Neuronal stem cell (in vitro differentiated cells): ENCODE results near the gene HSF2BP.
A peak's percentile ranks its signal among the peaks of the same experiment; 100 is the strongest.

Experiments used
- DNase-seq: peaks from one replicate; pipeline ENCODE4 v3.0.0-alpha.2; 2013; ENCODE audit warnings: low spot score
- H2AFZ ChIP-seq: one replicate; pipeline ENCODE4 v1.6.1; 2013; ENCODE audit warnings: mild to moderate bottlenecking, low read length, inconsistent platforms
- H2AK5ac ChIP-seq: 2 replicates; pipeline ENCODE4 v1.6.1; 2013; ENCODE audit warnings: low read depth, mild to moderate bottlenecking, inconsistent platforms, low read length, moderate library complexity, mixed read lengths
- H2BK120ac ChIP-seq: 2 replicates; pipeline ENCODE4 v1.6.1; 2013; ENCODE audit warnings: low read depth, mild to moderate bottlenecking, inconsistent platforms, low read length, moderate library complexity, mixed read lengths
- H2BK12ac ChIP-seq: one replicate; pipeline ENCODE4 v1.6.1; 2013; ENCODE audit warnings: low read length, inconsistent platforms
- H2BK15ac ChIP-seq: 2 replicates; pipeline ENCODE4 v1.6.1; 2013; ENCODE audit warnings: mild to moderate bottlenecking, low read length, inconsistent platforms, mixed read lengths
- H2BK5ac ChIP-seq: one replicate; pipeline ENCODE4 v1.6.1; 2013; ENCODE audit warnings: inconsistent platforms, mild to moderate bottlenecking, low read length, moderate library complexity
- H3K14ac ChIP-seq: one replicate; pipeline ENCODE4 v1.6.1; 2013; ENCODE audit warnings: low read length, inconsistent platforms
- H3K18ac ChIP-seq: 2 replicates; pipeline ENCODE4 v1.6.1; 2013; ENCODE audit warnings: low read length, inconsistent platforms
- H3K23ac ChIP-seq: 2 replicates; pipeline ENCODE4 v1.6.1; 2013; ENCODE audit warnings: low read depth, mild to moderate bottlenecking, mixed read lengths, low read length, inconsistent platforms; ENCODE audit not compliant: poor library complexity
- H3K27ac ChIP-seq: replicated peaks from 3 replicates; pipeline ENCODE4 v1.5.1; 2013; ENCODE audit warnings: low read length, inconsistent platforms
- H3K27me3 ChIP-seq, 3 experiments: 2 replicates each; pipeline ENCODE4 v1.6.1; 2013; ENCODE audit warnings: low read length in 3 of 3, mild to moderate bottlenecking in 2 of 3, inconsistent platforms in 1 of 3, low read depth in 1 of 3, mixed read lengths in 1 of 3, moderate library complexity in 1 of 3; ENCODE audit not compliant: control insufficient read depth in 3 of 3, insufficient read depth in 3 of 3
- H3K36me3 ChIP-seq, 2 donors: replicated peaks in 1 of 2; 2 replicates each; pipeline ENCODE4 v1.6.1; 2013; ENCODE audit warnings: low read length in 2 of 2; ENCODE audit not compliant: control insufficient read depth in 2 of 2, insufficient read depth in 2 of 2
- H3K4ac ChIP-seq: 2 replicates; pipeline ENCODE4 v1.6.1; 2013; ENCODE audit warnings: inconsistent platforms, mild to moderate bottlenecking, low read length, moderate library complexity
- H3K4me1 ChIP-seq, 2 donors: 1 replicate in 1 of 2; 2 replicates in 1 of 2; pipeline ENCODE4 v1.6.1; 2013; ENCODE audit warnings: low read length in 2 of 2, low read depth in 1 of 2; ENCODE audit not compliant: control insufficient read depth in 2 of 2, insufficient read depth in 1 of 2
- H3K4me2 ChIP-seq: one replicate; pipeline ENCODE4 v1.6.1; 2013; ENCODE audit warnings: mild to moderate bottlenecking, low read length, inconsistent platforms; ENCODE audit not compliant: insufficient read depth, poor library complexity, severe bottlenecking
- H3K4me3 ChIP-seq, 2 donors: 2 replicates each; pipeline ENCODE4 v1.5.1; 2013; ENCODE audit warnings: low read length in 2 of 2, mild to moderate bottlenecking in 2 of 2, inconsistent platforms in 1 of 2, moderate library complexity in 1 of 2
- H3K79me1 ChIP-seq: one replicate; pipeline ENCODE4 v1.6.1; 2013; ENCODE audit warnings: low read depth, mild to moderate bottlenecking, inconsistent platforms, low read length, moderate library complexity
- H3K9ac ChIP-seq: one replicate; pipeline ENCODE4 v1.6.1; 2013; ENCODE audit warnings: mild to moderate bottlenecking, low read depth, low read length, inconsistent platforms; ENCODE audit not compliant: poor library complexity
- H3K9me3 ChIP-seq, 2 donors: replicated peaks in 1 of 2; 2 replicates each; pipeline versions ENCODE3 to v1.6.1; 2013; ENCODE audit warnings: low read length in 2 of 2, mild to moderate bottlenecking in 2 of 2, inconsistent platforms in 1 of 2, low read depth in 1 of 2, mixed read lengths in 1 of 2, moderate library complexity in 1 of 2; ENCODE audit not compliant: control insufficient read depth in 2 of 2, insufficient read depth in 1 of 2
- H4K8ac ChIP-seq: one replicate; pipeline ENCODE4 v1.6.1; 2013; ENCODE audit warnings: low read depth, mild to moderate bottlenecking, inconsistent platforms, low read length, moderate library complexity
- H4K91ac ChIP-seq: one replicate; pipeline ENCODE4 v1.6.1; 2013; ENCODE audit warnings: low read length, low read depth, mild to moderate bottlenecking, inconsistent platforms; ENCODE audit not compliant: poor library complexity
- WGBS, 2 donors: extraction: QIAGEN DNeasy Blood & Tissue Kit; methylation state at CpG; one replicate each; pipeline ENCODE4 v1.1.7; 2013; ENCODE audit warnings: missing lambda C conversion rate in 2 of 2, mixed read lengths in 1 of 2; ENCODE audit not compliant: insufficient read length in 2 of 2, insufficient replicate concordance in 1 of 2; ENCODE audit errors: extremely low coverage in 2 of 2; 5-methylcytosine and 5-hydroxymethylcytosine counted together

The HSF2BP gene

DNA sequence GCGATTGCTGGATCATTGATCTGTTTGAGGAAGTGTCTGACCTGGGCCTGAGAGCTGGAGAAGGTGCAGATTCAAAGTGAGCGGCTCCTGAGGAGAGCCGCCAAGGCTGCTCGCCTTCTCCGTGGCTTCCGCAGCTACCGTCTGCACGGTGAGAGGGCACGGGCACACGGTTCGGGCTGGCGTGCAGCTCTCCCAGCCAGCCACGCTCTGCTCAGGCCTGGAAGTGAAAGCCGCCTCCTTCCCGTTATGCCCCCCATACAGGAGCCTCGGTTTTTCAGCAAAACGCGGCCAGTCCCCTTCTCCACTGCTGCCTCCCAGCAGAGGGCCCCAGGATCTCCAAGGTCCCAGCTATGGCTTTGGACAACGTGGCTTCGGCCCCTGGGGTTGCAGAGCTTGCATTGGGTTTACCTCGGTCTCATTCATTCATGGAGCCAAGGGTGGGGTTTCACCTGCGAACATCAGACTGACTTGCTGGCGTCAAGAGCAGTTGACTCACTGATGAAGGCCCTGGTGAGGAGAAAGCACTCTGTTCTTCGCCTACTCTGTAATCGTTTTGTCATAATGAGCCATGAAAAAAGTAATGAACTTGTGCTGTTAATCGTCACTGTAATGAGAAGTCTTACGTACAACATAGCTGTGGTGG, 35.3 kb upstream of the HSF2BP start:
- Histone ChIP-seq H3K18ac (no peak overlapping the region), H2BK12ac (no peak overlapping the region), H3K4ac (no peak overlapping the region), H4K8ac (no peak overlapping the region), H2BK15ac (no peak overlapping the region), H3K27ac (no peak overlapping the region), H4K91ac (no peak overlapping the region), H3K14ac (no peak overlapping the region), H2BK120ac (no peak overlapping the region), H3K4me2 (peak overlapping the region; percentile 3), H3K9ac (no peak overlapping the region), H3K36me3 (peaks cover 45 to 78% of the 10 kb centered on the region in 2 donors), H3K9me3 (no peaks in the 10 kb centered on the region), H3K4me3 (no peak overlapping the region), H2AK5ac (no peak overlapping the region), H2AFZ (no peak overlapping the region), H3K23ac (peak overlapping the region; percentile 43), H3K79me1 (peaks cover 5% of the 10 kb centered on the region), H2BK5ac (no peak overlapping the region), H3K27me3 (no peaks in the 10 kb centered on the region), H3K4me1 (peaks cover 0 to 1% of the 10 kb centered on the region in 2 donors)
- WGBS, 2 donors = no CpG with 5 or more reads among the region's 27 CpGs
- DNase-seq = no peak

DNA sequence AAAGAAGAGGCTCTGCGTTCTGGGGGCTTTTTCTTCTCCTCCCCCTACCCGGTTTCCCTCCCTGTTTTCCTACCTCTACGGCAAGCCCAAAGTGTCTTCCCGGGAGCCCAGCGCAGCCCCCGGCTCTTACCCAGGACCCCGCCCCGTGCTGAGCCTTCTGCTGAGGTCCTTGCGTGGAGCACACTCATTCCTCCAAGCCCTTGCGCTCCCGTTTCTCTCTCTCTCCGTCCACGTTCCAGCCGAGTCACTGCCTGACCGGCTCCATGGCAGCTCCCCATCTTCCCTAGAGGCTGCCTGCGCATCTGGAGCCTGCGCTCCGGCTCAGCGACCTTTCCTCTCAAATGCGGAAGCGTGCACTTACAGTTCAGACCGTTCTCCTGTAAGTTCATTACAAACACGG, 34.7 kb upstream of the HSF2BP start:
- no peak overlapping the region for H3K14ac ChIP-seq
- no peak overlapping the region for H3K4me2 ChIP-seq
- no peaks in the 10 kb centered on the region for H3K4me1 ChIP-seq
- H4K8ac ChIP-seq = no peak overlapping the region
- H3K79me1 ChIP-seq = peaks cover 5% of the 10 kb centered on the region
- H2BK120ac ChIP-seq = no peak overlapping the region
- no peak overlapping the region for H3K18ac ChIP-seq
- no peak overlapping the region for H2BK12ac ChIP-seq
- no peak overlapping the region for H4K91ac ChIP-seq
- no peak overlapping the region for H2AK5ac ChIP-seq
- no peak overlapping the region for H3K4me3 ChIP-seq
- no CpG with 5 or more reads among the region's 23 CpGs for WGBS, 2 donors
- H3K27me3 ChIP-seq = no peaks in the 10 kb centered on the region
- no peak overlapping the region for H3K4ac ChIP-seq
- H2AFZ ChIP-seq = no peak overlapping the region
- H2BK5ac ChIP-seq = no peak overlapping the region
- no peaks in the 10 kb centered on the region for H3K9me3 ChIP-seq
- no peak overlapping the region for H3K9ac ChIP-seq
- no peak for DNase-seq
- no peak overlapping the region for H3K23ac ChIP-seq
- H2BK15ac ChIP-seq = no peak overlapping the region
- H3K27ac ChIP-seq = no peak overlapping the region
- H3K36me3 ChIP-seq = peaks cover 51 to 84% of the 10 kb centered on the region in 2 donors

DNA sequence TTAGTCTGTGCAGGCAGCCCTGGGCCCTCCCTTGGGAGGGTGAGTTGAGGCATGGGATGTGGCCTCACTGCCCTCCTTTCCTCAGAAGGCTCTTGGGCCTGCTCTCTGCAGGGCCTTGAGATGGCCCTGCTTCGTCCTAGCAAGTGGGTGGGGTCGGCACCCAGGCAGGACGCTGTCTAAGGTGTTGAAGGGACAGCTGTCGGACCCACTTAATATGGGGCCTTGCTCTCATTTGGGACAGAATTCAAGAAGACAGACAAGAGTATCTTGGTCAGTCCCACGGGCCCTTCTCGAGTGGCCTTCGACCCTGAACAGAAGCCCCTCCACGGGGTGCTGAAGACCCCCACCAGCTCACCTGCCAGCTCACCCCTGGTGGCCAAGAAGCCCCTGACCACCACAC, 33.7 kb upstream of the HSF2BP start:
- Histone ChIP-seq H2BK12ac (no peak overlapping the region), H2BK5ac (peak overlapping the region; percentile 66), H2BK120ac (no peak overlapping the region), H3K4me3 (no peak overlapping the region), H2AFZ (no peak overlapping the region), H3K27ac (no peak overlapping the region), H3K9me3 (no peaks in the 10 kb centered on the region), H3K36me3 (peaks cover 60 to 94% of the 10 kb centered on the region in 2 donors), H4K91ac (no peak overlapping the region), H3K4me1 (no peaks in the 10 kb centered on the region), H2BK15ac (no peak overlapping the region), H3K14ac (no peak overlapping the region), H3K4ac (no peak overlapping the region), H3K9ac (no peak overlapping the region), H3K79me1 (peaks cover 6% of the 10 kb centered on the region), H4K8ac (peak overlapping the region; percentile 92), H3K4me2 (no peak overlapping the region), H2AK5ac (no peak overlapping the region), H3K18ac (no peak overlapping the region), H3K23ac (peak overlapping the region; percentile 20), H3K27me3 (no peaks in the 10 kb centered on the region)
- no peak for DNase-seq
- WGBS, 2 donors = no CpG with 5 or more reads among the region's 8 CpGs

DNA sequence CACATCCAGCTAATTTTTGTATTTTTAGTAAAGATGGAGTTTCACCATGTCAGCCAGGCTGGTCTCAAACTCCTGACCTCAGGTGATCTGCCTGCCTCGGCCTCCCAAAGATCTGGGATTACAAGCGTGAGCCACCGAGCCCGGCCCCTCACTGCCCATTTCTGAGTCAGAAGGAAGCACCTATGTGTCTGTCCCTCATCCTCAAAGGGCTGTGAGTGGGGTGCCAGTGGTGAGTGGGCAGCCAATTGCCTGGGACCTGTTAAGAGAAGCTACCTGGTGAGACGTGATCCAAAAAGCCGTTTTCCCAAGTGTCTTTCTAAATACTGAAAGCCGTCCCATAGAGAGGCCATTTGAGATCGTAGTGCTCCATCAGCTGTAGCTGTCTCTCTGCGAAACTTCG, 32.5 kb upstream of the HSF2BP start:
- H3K23ac ChIP-seq = no peak overlapping the region
- no peak overlapping the region for H3K4me3 ChIP-seq
- H3K9ac ChIP-seq = no peak overlapping the region
- no peak overlapping the region for H2AK5ac ChIP-seq
- no peak overlapping the region for H2BK120ac ChIP-seq
- no peak overlapping the region for H4K91ac ChIP-seq
- WGBS, 2 donors = no CpG with 5 or more reads among the region's 10 CpGs
- no peak overlapping the region for H2BK12ac ChIP-seq
- H3K14ac ChIP-seq = peak overlapping the region; percentile 38
- peaks cover 72 to 100% of the 10 kb centered on the region in 2 donors for H3K36me3 ChIP-seq
- H3K27me3 ChIP-seq = no peaks in the 10 kb centered on the region
- H3K4me1 ChIP-seq = no peaks in the 10 kb centered on the region
- no peak overlapping the region for H3K27ac ChIP-seq
- H3K9me3 ChIP-seq = no peaks in the 10 kb centered on the region
- H3K4ac ChIP-seq = no peak overlapping the region
- no peak overlapping the region for H4K8ac ChIP-seq
- no peak overlapping the region for H3K18ac ChIP-seq
- peaks cover 7% of the 10 kb centered on the region for H3K79me1 ChIP-seq
- no peak overlapping the region for H2AFZ ChIP-seq
- no peak overlapping the region for H2BK5ac ChIP-seq
- H2BK15ac ChIP-seq = no peak overlapping the region
- H3K4me2 ChIP-seq = no peak overlapping the region
- no peak for DNase-seq
